ENCODE measurements around the gene SP140.
"Not testable (repeated sequence)": the region's sequence is repeated elsewhere in the genome, so short reads cannot be mapped to it uniquely, and the experiment has no call there.

Gene SP140

DNA sequence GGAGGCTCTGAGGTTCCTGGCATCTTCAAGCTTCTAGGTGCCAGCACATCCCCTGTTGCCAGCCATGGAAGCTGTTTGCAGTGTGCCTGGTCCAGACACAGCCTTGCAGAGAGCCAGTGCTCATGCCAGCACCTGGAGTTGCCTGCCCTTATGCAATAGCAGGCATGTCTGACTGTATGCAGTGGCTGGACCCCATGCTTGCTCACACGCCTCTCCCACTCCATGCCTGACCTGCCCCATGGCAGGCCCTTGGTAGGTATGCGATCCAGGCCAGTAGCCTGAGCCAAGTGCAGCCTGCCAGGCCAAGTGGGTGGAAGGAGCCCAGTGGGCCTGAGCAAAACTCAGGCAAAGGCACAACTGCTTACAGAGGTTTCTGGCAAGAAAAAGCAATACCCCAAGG is 81.9 kb downstream of the SP140 start:
- Histone ChIP-seq H3K27me3 (ENCODE audit: control insufficient read depth in 5 of 5, insufficient read depth in 4 of 5, low read length in 5 of 5) (no peaks in the 10 kb centered on the region), H3K36me3 (ENCODE audit: control insufficient read depth in 5 of 5, insufficient read depth in 5 of 5, low read length in 5 of 5) (no peaks in the 10 kb centered on the region), H3K4me1 (ENCODE audit: control insufficient read depth in 5 of 5, insufficient read depth in 5 of 5, low read length in 5 of 5) (peaks cover 0 to 7% (median 5%) of the 10 kb centered on the region in 5 donors), H3K9me3 (ENCODE audit: control insufficient read depth in 5 of 5, low read length in 5 of 5) (peaks cover 0 to 16% (median 7%) of the 10 kb centered on the region in 5 donors), H3K4me3 (ENCODE audit: low read depth in 1 of 5, low read length in 5 of 5) (no peak overlapping the region), H3K9ac (ENCODE audit: low read length in 5 of 5) (no peak overlapping the region), H3K27ac (ENCODE audit: low read depth, low read length) (no peak overlapping the region)

DNA sequence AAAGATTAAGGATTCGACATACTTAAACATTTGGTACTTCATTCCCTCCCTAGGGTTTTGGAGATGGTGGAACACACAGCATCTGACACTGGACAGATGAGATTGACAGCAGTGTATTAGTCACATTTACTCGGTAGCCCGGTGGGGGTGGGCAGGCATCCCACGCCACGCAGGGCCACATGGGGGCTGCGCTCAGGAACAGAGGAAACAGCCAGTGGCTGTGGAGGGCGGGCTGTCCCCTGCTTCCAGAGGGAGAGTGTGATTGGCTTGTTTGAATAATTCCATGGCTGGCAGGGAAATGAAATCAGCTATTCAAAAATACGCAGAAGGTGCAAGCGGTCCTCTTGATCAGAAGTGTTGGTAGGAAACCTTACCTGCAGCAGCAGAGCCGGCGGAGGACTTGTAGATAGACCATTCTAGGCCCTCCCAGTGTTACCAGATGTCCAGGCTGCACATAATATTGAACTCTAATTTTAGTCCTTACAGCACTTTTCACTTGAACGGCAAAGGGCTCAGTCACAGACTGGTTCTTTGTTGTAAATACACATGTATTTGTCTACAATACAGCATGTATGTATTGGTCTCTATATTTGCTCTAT is 83.0 kb downstream of the SP140 start:
- Histone ChIP-seq H3K9me3 (ENCODE audit: control insufficient read depth in 5 of 5, low read length in 5 of 5) (peaks cover 0 to 13% (median 6%) of the 10 kb centered on the region in 5 donors), H3K9ac (ENCODE audit: low read length in 5 of 5) (no peak overlapping the region), H3K4me3 (ENCODE audit: low read depth in 1 of 5, low read length in 5 of 5) (no peak overlapping the region), H3K27ac (ENCODE audit: low read depth, low read length) (no peak overlapping the region), H3K27me3 (ENCODE audit: control insufficient read depth in 5 of 5, insufficient read depth in 4 of 5, low read length in 5 of 5) (no peaks in the 10 kb centered on the region), H3K36me3 (ENCODE audit: control insufficient read depth in 5 of 5, insufficient read depth in 5 of 5, low read length in 5 of 5) (no peaks in the 10 kb centered on the region), H3K4me1 (ENCODE audit: control insufficient read depth in 5 of 5, insufficient read depth in 5 of 5, low read length in 5 of 5) (peaks cover 0 to 7% (median 5%) of the 10 kb centered on the region in 5 donors)

DNA sequence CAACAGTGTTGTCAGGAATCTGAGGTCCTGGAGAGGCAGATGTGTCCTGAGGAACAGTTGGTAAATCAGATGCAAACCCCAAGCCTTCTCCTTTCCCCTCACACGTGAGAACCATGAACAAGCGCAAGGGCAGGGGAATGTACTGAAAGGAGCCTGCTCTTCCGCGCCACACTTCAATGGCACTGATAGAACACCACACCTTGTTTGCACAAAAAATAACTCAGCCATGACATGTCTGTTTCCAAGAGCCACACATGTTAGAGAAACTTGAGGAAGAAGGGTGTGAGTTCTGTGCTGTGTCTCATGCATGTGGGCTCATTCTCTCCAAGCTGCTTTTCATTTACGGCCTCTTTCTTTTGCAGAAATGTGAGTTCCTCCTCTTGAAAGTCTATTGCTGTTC is 85.3 kb downstream of the SP140 start:
- H3K4me3 ChIP-seq (ENCODE audit: low read depth in 1 of 5, low read length in 5 of 5); H3K36me3 ChIP-seq (ENCODE audit: control insufficient read depth in 5 of 5, insufficient read depth in 5 of 5, low read length in 5 of 5); H3K27me3 ChIP-seq (ENCODE audit: control insufficient read depth in 5 of 5, insufficient read depth in 4 of 5, low read length in 5 of 5); H3K9me3 ChIP-seq (ENCODE audit: control insufficient read depth in 5 of 5, low read length in 5 of 5); H3K9ac ChIP-seq (ENCODE audit: low read length in 5 of 5); H3K4me1 ChIP-seq (ENCODE audit: control insufficient read depth in 5 of 5, insufficient read depth in 5 of 5, low read length in 5 of 5); H3K27ac ChIP-seq (ENCODE audit: low read depth, low read length): not testable (repeated sequence)

DNA sequence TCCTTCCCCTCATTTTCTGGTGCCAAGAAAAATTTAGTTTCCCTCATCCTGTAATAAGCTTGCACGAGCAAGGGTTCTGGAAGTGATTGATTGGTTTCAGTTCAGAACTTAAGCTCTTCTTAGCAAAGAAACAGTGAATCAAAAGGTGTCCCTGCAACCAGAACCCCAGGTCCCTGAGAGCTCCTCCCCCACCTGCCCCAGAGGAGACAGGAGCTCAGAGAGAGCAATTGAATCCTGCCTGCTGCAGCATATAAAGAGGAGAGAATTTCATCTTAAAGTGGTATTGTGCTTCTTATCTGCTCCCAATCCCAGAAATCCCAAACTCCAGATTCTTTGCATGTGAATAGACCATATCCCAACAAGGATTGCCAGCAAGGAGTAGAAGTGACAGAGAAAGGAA is 86.1 kb downstream of the SP140 start:
- not testable (repeated sequence) for H3K27me3 ChIP-seq (ENCODE audit: control insufficient read depth in 5 of 5, insufficient read depth in 4 of 5, low read length in 5 of 5); H3K36me3 ChIP-seq (ENCODE audit: control insufficient read depth in 5 of 5, insufficient read depth in 5 of 5, low read length in 5 of 5); H3K9me3 ChIP-seq (ENCODE audit: control insufficient read depth in 5 of 5, low read length in 5 of 5); H3K4me3 ChIP-seq (ENCODE audit: low read depth in 1 of 5, low read length in 5 of 5); H3K4me1 ChIP-seq (ENCODE audit: control insufficient read depth in 5 of 5, insufficient read depth in 5 of 5, low read length in 5 of 5); H3K27ac ChIP-seq (ENCODE audit: low read depth, low read length); H3K9ac ChIP-seq (ENCODE audit: low read length in 5 of 5)

DNA sequence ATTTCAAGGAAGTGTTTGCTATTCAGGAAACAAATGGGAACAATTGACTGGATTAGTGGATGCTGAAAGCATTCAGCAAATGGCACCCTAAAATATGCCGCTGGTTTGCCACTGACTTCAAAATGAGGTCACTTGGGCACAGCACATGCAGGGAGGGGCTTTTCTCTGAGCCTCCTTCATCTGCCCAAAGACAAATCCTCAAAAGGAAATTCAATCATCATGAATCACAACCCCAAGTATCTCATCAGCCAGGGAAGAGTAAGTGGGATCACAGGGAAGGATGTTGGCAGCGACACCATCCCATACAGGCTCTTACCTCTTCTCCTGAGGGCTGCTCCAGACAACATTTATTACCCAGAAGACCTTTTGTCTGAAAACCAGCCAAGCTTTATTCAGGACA is 87.1 kb downstream of the SP140 start:
- no peaks in the 10 kb centered on the region for H3K27me3 ChIP-seq (ENCODE audit: control insufficient read depth in 5 of 5, insufficient read depth in 4 of 5, low read length in 5 of 5)
- no peak overlapping the region for H3K4me3 ChIP-seq (ENCODE audit: low read depth in 1 of 5, low read length in 5 of 5)
- no peak overlapping the region for H3K9ac ChIP-seq (ENCODE audit: low read length in 5 of 5)
- H3K36me3 ChIP-seq (ENCODE audit: control insufficient read depth in 5 of 5, insufficient read depth in 5 of 5, low read length in 5 of 5), result no peaks in the 10 kb centered on the region
- peaks cover 0 to under 1% (median 0%) of the 10 kb centered on the region in 5 donors for H3K4me1 ChIP-seq (ENCODE audit: control insufficient read depth in 5 of 5, insufficient read depth in 5 of 5, low read length in 5 of 5)
- no peak overlapping the region for H3K27ac ChIP-seq (ENCODE audit: low read depth, low read length)
- no peaks in the 10 kb centered on the region for H3K9me3 ChIP-seq (ENCODE audit: control insufficient read depth in 5 of 5, low read length in 5 of 5)

DNA sequence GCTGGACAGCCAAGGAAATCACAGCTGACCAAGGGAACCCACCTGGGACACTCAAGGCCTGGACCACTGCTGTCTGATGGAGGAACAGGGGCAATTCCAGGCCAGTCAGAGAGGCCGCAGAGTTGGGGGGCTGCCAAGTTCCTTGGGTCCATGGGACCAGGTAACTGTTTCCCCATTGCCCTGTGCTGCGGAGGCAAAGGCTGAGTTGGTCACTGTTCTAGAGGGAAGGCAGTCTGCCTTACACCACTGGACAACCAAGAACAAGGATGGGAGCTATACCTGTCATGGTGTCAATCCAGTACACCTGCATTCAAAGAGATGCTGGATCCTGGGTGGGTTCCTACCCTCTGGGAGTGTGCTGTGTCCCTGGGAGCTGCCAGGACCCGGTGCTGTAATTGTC is 91.8 kb downstream of the SP140 start:
- Histone ChIP-seq H3K36me3 (ENCODE audit: control insufficient read depth in 5 of 5, insufficient read depth in 5 of 5, low read length in 5 of 5) (no peaks in the 10 kb centered on the region), H3K4me3 (ENCODE audit: low read depth in 1 of 5, low read length in 5 of 5) (no peak overlapping the region), H3K27ac (ENCODE audit: low read depth, low read length) (no peak overlapping the region), H3K27me3 (ENCODE audit: control insufficient read depth in 5 of 5, insufficient read depth in 4 of 5, low read length in 5 of 5) (no peaks in the 10 kb centered on the region), H3K4me1 (ENCODE audit: control insufficient read depth in 5 of 5, insufficient read depth in 5 of 5, low read length in 5 of 5) (peaks cover 0 to 16% (median 1%) of the 10 kb centered on the region in 5 donors), H3K9me3 (ENCODE audit: control insufficient read depth in 5 of 5, low read length in 5 of 5) (peaks cover 0 to 4% (median 2%) of the 10 kb centered on the region in 5 donors), H3K9ac (ENCODE audit: low read length in 5 of 5) (no peak overlapping the region)

DNA sequence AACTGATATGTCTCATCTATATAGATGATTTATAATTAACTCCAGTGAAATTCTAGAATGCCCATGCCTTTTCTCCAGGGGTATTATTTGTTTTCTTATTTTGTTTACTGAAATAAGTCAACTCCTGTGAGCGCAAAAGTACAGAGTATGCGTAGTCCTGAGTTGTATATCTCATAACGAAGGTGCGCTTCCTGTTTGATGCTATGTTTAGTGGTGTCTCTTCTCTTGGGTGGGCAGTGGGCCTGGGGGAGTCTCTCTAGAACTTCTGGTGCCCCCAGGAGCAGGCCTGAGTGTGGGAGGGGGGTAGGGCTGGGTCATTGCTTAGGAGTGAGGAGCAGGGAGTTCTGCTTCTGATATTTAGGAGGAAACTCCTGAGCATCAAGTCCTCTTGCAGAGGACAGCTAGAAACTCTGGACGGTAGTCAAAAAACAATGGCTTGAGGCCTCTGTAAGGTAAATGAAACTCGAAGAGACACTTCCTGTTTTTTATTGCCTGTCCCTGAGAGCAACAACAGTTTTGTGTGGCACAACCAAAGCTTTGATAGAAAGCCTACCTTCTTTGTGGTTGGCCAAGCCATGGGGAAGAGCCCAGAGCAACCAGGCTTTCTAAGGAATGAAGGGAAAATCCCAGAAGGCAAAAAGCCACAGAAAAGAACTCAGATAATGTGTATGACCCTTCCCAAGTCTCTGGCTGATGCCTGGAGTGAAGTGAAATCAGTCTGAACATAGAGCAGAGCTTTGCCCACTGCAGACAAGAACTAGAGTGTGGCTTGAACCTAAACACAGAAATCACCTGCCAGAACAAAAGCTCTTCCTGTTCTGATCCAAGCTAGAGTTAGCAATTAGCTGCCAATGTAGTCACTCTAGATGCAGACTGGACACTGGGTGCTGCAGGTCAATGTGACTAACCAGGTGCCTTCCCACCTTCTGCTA is 92.9 kb downstream of the SP140 start:
- peaks cover 0 to 13% (median 12%) of the 10 kb centered on the region in 5 donors for H3K9me3 ChIP-seq (ENCODE audit: control insufficient read depth in 5 of 5, low read length in 5 of 5)
- peaks cover 0 to 16% (median 1%) of the 10 kb centered on the region in 5 donors for H3K4me1 ChIP-seq (ENCODE audit: control insufficient read depth in 5 of 5, insufficient read depth in 5 of 5, low read length in 5 of 5)
- H3K4me3 ChIP-seq (ENCODE audit: low read depth in 1 of 5, low read length in 5 of 5), result no peak overlapping the region
- H3K27ac ChIP-seq (ENCODE audit: low read depth, low read length), result no peak overlapping the region
- H3K36me3 ChIP-seq (ENCODE audit: control insufficient read depth in 5 of 5, insufficient read depth in 5 of 5, low read length in 5 of 5), result no peaks in the 10 kb centered on the region
- no peaks in the 10 kb centered on the region for H3K27me3 ChIP-seq (ENCODE audit: control insufficient read depth in 5 of 5, insufficient read depth in 4 of 5, low read length in 5 of 5)
- H3K9ac ChIP-seq (ENCODE audit: low read length in 5 of 5), result no peak overlapping the region

DNA sequence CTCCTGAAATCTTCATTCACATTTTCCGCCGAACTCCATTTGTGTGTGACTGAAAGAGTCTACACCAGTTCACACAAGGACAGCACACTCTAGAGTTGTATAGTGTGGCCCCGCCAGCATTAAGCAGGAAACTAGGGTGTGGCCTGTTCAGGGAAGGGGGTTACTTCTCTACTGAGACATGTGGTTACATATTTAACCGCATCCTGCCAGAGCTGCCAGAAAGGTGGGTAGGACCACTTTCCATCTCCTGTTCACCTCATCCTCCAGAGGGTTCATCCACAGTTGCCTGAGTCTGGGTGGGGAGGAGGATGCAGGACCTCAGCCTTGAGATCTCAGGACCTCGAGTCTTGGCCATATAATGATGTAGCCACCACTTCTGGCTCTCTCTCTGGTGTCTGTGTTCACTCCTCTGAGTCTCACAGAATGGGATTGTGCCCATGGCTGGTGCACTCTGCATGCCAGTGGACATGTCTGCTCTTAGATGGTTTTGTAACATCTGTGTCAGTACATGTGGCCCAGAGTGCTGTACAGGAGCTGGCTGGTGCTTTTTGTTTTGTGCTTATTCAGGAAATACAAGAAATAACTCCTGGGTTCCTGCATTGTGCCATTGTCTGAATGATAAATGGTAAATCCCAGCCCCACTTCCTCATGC is 93.8 kb downstream of the SP140 start:
- Histone ChIP-seq H3K36me3 (ENCODE audit: control insufficient read depth in 5 of 5, insufficient read depth in 5 of 5, low read length in 5 of 5) (no peaks in the 10 kb centered on the region), H3K27me3 (ENCODE audit: control insufficient read depth in 5 of 5, insufficient read depth in 4 of 5, low read length in 5 of 5) (no peaks in the 10 kb centered on the region), H3K9me3 (ENCODE audit: control insufficient read depth in 5 of 5, low read length in 5 of 5) (peaks cover 0 to 15% (median 13%) of the 10 kb centered on the region in 5 donors), H3K4me1 (ENCODE audit: control insufficient read depth in 5 of 5, insufficient read depth in 5 of 5, low read length in 5 of 5) (peaks cover 0 to 16% (median 1%) of the 10 kb centered on the region in 5 donors), H3K27ac (ENCODE audit: low read depth, low read length) (no peak overlapping the region), H3K4me3 (ENCODE audit: low read depth in 1 of 5, low read length in 5 of 5) (no peak overlapping the region), H3K9ac (ENCODE audit: low read length in 5 of 5) (no peak overlapping the region)

DNA sequence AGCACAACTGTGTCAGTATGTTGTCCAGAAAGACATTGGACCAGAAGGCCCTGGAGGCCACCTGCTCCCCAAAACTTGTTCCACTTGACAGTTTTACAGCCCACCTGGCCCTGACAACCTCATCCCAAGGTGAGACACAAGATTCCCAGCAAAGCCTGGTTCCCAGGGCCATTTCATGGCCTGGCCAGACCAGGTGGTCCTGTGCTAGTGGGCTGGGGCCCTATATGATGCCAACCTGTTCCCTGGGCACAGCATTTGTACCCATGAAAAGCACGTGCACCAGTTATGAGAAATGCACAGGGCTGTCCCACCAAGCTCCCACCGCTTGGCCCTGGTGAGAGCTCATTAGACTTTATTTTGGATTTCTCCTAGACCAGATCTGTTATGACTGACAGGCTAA is 95.5 kb downstream of the SP140 start:
- no peaks in the 10 kb centered on the region for H3K36me3 ChIP-seq (ENCODE audit: control insufficient read depth in 5 of 5, insufficient read depth in 5 of 5, low read length in 5 of 5)
- peaks cover 0 to 15% (median 13%) of the 10 kb centered on the region in 5 donors for H3K9me3 ChIP-seq (ENCODE audit: control insufficient read depth in 5 of 5, low read length in 5 of 5)
- no peak overlapping the region for H3K4me3 ChIP-seq (ENCODE audit: low read depth in 1 of 5, low read length in 5 of 5)
- no peak overlapping the region for H3K9ac ChIP-seq (ENCODE audit: low read length in 5 of 5)
- no peaks in the 10 kb centered on the region for H3K27me3 ChIP-seq (ENCODE audit: control insufficient read depth in 5 of 5, insufficient read depth in 4 of 5, low read length in 5 of 5)
- H3K4me1 ChIP-seq (ENCODE audit: control insufficient read depth in 5 of 5, insufficient read depth in 5 of 5, low read length in 5 of 5), result peaks cover 0 to 16% (median 1%) of the 10 kb centered on the region in 5 donors
- no peak overlapping the region for H3K27ac ChIP-seq (ENCODE audit: low read depth, low read length)

Measured in subcutaneous abdominal adipose tissue (tissue), 5 donors.